D721Med (cell line): ENCODE data around the gene ZBTB32.

Experiments used
- DNase-seq: peaks from one replicate; pipeline ENCODE4 v3.0.0; 2011; ENCODE audit warnings: low spot score; ENCODE audit not compliant: insufficient read length
- FAIRE-seq: peaks from 2 replicates; lab custom pipeline; 2011; peaks lifted over from hg19 to GRCh38; lab: Jason Lieb, UNC
- TF ChIP-seq, protein P1 (sequence below): IDR thresholded peaks from 2 replicates; pipeline ENCODE4 v1.5.1; 2012; ENCODE audit warnings: mild to moderate bottlenecking, control low read depth; ENCODE audit not compliant: insufficient read depth; ENCODE audit errors: missing control alignments

The ZBTB32 gene

DNA sequence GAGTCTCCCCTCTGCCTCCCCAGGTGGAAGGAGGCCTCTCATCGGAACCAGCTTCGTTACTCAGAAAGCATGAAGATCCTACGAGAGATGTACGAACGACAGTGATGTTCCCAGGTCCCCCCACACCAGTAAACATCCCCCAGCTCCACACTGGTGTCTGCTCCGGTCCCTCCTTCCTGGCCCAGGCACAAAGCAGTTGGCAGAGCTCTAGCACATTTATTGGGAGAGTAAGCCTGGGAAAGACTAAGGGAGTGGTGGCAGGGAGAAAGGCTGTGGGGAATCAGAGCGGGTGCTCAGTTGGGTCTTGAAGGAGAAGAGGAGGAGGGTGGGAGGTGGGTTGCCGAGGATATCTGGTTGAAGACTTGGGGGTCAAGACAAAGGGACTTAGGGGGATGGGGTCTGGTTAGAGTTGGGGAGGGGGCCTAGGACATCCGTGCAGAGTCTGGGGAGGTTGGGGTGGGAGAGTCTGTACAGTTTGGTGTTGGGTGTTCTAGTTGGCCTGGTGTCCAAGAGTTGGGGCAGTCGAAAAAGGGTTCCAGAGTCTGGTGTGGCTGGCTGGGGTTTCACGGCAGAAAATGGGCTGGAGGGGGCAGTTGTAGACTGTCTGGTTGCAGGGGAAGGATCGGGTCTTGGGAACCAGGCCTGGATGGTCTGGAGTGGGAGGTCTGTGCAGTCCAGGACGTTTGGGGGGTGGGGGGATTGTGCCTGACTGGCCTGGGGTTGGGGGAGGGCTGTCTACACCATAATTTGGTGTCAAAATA, 50.2 kb downstream of the ZBTB32 start:
- TF ChIP-seq, protein P1, sequence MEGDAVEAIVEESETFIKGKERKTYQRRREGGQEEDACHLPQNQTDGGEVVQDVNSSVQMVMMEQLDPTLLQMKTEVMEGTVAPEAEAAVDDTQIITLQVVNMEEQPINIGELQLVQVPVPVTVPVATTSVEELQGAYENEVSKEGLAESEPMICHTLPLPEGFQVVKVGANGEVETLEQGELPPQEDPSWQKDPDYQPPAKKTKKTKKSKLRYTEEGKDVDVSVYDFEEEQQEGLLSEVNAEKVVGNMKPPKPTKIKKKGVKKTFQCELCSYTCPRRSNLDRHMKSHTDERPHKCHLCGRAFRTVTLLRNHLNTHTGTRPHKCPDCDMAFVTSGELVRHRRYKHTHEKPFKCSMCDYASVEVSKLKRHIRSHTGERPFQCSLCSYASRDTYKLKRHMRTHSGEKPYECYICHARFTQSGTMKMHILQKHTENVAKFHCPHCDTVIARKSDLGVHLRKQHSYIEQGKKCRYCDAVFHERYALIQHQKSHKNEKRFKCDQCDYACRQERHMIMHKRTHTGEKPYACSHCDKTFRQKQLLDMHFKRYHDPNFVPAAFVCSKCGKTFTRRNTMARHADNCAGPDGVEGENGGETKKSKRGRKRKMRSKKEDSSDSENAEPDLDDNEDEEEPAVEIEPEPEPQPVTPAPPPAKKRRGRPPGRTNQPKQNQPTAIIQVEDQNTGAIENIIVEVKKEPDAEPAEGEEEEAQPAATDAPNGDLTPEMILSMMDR = no peak
- FAIRE-seq (no peak), DNase-seq (no peak)

DNA sequence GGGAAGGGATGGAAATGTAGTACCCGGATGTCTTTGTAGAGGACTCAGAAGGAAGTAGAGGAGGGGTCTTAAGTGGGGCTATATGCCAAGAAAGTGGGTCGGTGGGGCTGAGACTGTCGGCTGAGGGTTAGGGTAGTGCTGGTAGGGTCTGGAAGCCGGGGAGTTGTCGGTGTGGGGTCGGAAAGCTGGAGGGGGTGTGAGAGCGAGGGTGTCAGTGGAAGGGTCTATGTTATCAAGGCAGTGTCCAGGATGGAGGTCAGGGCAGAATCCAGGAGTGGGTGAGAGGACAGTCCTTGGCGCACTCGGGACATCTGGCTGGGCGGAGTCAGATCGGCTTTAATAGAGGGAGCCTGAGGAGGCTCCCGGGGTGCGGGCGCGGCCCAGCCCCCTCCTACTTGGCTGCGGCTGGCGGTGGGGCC, 50.8 kb downstream of the ZBTB32 start:
- TF ChIP-seq, protein P1 = no peak
- no peak for FAIRE-seq
- no peak for DNase-seq

DNA sequence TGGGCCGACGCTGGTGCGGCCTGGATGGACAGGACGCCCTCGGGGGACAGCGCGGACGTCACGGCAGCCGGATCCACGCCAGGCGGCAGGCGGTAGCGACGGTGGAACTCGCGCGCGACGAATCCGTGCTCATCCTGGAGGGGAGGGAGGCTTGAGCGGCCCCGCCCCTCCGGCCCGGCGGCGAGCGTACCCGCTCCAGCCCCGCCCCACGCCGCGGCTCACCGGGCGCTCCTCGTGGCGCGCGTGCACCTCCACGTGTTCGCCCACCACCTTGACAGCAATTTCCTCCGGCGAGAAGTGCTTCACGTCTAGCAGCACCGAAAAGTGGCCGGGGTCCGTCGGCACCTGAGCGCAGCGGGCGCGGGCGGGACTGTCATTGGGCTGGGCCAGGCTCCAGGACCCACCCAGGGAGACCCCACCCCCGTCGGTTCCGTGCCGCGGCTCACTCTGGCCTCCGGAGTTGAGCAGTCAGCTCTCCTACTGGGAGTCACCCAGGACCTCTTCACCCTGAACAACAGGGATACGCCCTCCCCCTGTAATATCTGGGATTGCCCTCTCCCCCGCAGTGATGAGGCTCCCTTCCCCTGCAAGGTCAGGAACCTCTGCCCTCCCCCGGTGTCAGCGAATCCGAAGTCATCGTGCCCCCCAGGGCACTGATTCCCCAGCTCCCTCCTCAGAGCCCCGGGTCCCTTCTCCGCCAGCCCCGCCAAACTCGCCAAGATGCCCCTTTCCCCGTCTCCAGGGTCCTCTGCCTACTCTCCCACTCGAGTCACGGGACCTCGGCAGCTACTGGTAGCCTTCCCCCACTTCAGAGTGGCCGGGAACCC, 51.4 kb downstream of the ZBTB32 start:
- TF ChIP-seq, protein P1 = no peak
- FAIRE-seq = no peak
- DNase-seq = no peak

DNA sequence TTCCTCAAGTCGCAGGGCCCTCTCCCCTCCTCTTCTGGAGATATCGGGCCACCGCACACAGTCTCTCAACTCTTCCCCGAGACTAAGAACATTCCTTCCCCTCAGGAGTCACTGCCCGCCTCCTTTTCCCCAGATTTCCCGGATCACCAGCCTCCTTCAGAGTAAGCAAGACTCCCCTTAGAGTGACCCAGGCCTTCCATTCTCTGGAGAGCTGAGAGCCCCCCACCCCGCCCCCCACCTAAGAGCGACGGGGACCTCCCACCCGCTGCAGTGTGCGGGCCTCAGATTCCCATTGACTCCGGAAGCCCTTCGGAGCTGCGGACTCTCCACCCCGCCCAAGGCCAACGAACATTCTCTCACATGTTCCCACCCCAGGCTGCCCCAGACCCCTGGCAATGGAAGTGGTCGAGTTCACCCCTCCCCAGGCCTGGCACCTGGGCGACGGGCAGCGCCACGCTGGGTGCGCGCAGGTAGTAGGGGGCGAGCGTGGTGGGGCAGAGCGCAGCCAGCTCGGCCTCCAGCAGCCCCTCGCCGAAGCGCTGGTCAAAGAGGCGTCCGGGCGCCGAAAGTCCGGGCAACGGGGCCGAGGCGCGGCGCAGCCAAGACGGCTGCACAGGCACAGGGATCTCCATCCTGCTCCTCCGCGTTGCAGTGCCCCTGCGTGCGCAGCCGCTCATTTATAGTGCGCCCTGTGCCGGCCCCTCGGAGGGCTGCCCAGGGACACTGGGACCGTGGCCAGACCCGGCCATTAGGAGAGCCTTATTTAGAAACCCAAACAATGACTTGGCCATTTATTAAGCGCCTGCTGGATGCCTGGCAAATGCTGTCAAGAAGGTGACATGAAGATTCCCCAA, 52.2 kb downstream of the ZBTB32 start, which contains the start of gene HSPB6:
TSS of gene HSPB6 (minus strand) at position 653 of the 854 bp plus-strand sequence. CDS start at position 632, 21 bp downstream.
- no peak for FAIRE-seq
- DNase-seq = no peak
- TF ChIP-seq, protein P1 = no peak

DNA sequence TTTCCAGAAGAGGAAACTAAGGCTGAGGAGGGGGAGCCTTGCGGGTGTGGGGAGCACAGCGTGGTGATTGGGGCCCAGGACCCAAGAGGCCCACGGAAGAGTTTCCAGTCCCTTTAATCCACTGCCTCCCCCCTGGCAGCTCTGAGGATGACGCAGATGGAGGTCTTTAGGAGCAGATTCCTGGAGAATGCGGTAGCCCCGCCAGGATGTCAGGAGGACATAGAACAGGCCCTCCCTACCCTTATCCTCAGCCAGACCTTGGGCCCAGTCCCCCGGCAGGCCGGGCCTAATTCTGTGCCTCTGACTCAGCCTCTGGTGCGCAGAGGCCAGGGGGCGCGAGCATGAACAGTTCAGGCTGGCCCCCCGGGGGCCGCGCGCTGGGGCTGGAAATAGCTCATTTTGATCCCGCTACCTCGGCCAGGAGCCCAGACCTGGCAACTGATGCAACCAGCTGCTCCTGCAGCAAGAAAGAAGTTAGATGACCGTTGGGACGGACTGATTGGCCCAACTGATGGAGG, 52.9 kb downstream of the ZBTB32 start:
- DNase-seq = no peak
- TF ChIP-seq, protein P1 = no peak
- no peak for FAIRE-seq

DNA sequence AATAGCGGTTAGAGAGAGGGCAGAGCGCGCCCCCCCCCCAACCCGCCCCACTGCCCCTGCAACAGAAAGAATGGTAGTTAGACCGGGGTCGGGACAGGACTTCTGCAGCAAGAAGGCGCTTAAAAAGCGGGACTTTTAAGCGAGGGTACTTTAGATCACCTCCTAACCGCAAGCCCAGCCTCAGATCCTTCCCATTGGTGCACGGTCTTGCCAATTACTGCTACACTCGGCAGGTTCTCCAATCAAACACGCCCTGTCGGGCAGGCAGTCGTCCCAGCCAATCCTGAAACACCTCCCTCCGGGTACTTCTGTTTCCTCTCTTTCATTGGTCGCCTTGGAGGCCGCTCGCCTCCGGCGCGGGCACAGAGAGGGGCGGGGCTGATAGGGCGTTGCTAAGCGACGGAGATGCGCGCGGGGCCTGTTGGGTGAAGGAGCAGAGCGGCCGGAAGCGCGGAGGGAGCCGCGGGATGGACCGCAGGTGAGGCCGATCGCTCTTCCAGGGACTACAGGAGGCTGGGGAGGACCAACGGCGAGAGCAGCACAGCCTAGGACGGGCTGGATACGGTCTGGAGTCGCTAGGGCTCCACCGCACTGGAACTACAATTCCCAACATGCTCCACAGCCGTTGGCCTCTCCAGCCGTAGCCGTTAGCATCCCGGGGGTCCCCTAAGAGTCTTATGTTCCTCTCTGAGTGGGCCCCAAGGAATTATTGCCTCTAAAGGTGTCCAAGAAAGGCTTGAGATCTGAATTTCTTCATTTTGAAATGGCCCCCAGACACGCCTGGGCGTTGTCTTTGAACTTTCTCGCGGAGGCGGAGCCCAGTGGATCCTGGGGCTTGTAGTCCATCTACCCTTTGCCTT, 53.6 kb downstream of the ZBTB32 start, which contains the start of gene PROSER3:
TSS of gene PROSER3 (plus strand) at position 428 of the 860 bp plus-strand sequence. CDS start at position 468, 40 bp downstream.
- DNase-seq (peak; percentile 73), FAIRE-seq (peak; percentile 44)
- TF ChIP-seq, protein P1 = no peak
